NCI-H128 (cell line): ENCODE data around the gene SLC25A44.

Experiments used
- DNase-seq: peaks from one replicate; lab custom pipeline; 2025; ENCODE audit not compliant: unreplicated experiment; lab: John Stamatoyannopoulos, UW

Gene SLC25A44

DNA sequence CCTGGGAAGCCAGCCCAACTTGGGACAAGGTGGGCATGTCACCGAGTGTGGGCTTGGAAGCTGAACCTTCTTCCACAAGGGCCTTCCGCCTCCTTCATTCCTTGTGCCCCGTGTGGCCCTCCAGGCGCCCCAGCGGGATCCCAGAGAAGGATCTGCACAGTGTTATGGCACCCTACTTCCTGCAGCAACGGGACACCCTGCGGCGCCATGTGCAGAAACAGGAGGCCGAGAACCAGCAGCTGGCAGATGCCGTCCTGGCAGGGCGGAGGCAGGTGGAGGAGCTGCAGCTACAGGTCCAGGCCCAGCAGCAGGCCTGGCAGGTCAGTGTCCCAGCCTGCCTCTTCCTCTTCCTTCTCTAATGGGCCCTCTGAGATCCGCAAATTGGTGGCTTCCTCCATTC is 42.3 kb downstream of the SLC25A44 start:
- no peak for DNase-seq

DNA sequence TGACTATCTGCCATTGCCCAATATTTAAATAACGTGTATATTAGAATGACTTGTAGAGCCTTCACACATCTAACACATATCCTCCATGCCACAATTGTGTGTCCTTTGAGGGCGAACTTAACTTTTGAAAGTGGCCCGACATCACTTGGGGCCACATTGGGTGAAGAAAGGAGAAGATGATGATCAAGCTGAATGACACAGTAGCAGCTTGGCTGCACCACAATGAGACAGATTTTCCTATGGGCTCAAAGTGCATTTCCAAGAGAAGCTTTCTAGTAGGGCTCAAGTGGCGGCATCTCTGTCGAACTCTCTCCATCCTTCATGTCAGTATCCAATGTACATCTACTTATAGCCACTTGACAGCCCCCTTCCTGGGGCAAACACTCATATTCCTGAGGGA is 44.3 kb downstream of the SLC25A44 start:
- DNase-seq, result no peak

DNA sequence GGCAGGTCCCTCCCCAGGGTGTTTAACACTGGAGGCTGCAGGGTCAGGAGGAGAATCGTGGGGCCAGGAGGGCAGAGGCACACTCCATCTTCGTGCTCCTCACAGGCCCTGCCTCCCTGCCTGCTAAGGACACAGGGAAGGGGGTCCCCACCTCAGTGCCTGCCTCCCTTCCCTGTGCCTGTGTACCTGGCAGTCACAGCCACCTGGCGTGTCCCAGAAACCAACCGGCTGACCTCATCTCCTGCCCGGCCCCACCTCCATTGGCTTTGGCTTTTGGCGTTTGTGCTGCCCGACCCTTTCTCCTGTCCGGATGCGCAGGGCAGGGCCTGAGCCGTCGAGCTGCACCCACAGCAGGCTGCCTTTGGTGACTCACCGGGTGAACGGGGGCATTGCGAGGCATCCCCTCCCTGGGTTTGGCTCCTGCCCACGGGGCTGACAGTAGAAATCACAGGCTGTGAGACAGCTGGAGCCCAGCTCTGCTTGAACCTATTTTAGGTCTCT is 47.5 kb downstream of the SLC25A44 start:
- DNase-seq, result no peak

DNA sequence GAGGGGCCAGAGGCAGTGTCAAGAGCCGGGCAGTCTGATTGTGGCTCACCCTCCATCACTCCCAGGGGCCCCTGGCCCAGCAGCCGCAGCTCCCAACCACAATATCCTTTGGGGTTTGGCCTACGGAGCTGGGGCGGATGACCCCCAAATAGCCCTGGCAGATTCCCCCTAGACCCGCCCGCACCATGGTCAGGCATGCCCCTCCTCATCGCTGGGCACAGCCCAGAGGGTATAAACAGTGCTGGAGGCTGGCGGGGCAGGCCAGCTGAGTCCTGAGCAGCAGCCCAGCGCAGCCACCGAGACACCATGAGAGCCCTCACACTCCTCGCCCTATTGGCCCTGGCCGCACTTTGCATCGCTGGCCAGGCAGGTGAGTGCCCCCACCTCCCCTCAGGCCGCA is 48.0 kb downstream of the SLC25A44 start, which contains the start of gene BGLAP:
TSS of gene BGLAP (plus strand) at position 259 of the 400 bp plus-strand sequence. CDS start at position 307, 48 bp downstream.
- no peak for DNase-seq

DNA sequence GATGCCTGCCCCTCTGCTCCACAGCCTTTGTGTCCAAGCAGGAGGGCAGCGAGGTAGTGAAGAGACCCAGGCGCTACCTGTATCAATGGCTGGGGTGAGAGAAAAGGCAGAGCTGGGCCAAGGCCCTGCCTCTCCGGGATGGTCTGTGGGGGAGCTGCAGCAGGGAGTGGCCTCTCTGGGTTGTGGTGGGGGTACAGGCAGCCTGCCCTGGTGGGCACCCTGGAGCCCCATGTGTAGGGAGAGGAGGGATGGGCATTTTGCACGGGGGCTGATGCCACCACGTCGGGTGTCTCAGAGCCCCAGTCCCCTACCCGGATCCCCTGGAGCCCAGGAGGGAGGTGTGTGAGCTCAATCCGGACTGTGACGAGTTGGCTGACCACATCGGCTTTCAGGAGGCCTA is 48.8 kb downstream of the SLC25A44 start:
- DNase-seq, result no peak

DNA sequence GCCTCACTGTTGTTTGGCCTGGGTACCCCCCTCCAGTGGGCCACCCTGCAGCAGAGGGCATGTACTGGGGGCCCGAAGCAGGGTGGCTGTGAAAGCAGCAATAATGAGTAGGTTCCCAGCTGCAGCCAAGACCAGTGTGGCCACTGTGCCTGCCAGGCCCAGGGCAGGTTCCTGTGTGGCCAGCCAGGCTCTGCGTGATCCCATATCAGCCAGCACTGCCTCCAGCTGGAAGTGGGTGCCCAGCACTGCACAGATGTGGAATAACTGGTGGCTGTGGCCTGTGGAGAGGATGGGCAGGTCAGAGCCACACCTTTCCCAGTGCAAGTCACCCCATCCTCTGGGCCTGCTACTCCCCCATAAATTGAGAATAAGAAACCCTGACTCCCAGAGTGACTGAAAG is 50.2 kb downstream of the SLC25A44 start:
- DNase-seq, result no peak

DNA sequence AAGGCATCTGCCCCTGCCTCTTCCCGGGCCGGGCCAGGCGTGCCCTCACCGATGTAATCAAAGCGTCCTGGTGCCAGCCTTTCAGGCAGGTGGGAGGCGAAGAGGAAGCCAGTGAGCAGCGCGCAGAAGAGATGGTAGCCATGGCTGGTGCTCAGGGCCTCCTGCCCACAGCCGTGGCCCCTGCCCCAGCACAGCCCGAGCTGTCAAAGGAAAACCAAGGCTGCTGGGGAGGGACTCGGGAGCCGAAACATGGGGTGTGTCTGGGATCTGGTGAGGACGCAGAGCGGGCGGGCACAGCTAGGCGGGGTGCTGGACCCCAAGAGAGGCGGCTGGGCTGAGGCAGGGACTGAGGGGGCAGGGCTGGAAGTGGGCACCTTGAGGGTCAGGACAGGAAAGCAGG is 50.8 kb downstream of the SLC25A44 start:
- DNase-seq, result no peak

DNA sequence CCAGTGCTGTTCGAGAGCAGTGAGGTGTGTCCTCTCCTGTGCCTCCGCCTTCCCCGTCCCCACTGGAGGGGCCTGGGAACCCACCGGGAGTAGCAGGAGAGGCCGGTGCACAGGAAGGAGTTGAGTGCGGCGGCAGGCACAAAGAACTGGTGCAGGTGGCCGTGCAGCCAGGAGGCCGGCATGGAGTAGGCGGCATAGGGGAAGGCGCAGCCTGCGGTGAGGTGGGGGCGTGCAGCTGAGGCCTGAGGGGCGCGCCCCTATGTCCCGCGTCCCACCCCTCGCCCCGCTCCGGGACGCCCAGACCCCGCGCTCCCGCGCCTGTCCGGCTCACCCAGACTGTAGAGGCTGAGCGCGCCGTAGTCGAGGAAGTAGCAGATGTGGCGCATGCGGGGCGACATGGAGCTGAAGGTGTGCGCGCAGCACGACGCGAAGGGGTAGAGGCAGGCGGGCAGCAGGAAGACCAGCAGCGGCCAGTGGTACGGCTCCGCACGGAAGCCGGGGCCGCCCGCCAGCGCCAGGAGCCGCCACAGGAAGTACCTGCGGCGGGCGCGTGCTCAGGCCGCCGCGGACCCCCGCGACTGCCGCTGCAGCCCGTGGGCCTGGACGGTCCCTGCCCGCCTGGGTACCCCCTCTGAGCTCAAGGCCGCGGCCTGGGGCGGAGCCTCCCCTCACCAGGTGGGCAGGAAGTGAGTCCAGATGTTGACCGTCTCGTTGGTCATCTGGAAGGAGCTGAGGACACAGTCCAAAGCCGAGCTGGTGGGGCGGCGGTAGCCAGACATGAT is 51.7 kb downstream of the SLC25A44 start:
- DNase-seq, result no peak

- no peak for DNase-seq
Observed at GRCh38 chr1:156246241-156246780, 52.4 kb downstream of the SLC25A44 start.

DNA sequence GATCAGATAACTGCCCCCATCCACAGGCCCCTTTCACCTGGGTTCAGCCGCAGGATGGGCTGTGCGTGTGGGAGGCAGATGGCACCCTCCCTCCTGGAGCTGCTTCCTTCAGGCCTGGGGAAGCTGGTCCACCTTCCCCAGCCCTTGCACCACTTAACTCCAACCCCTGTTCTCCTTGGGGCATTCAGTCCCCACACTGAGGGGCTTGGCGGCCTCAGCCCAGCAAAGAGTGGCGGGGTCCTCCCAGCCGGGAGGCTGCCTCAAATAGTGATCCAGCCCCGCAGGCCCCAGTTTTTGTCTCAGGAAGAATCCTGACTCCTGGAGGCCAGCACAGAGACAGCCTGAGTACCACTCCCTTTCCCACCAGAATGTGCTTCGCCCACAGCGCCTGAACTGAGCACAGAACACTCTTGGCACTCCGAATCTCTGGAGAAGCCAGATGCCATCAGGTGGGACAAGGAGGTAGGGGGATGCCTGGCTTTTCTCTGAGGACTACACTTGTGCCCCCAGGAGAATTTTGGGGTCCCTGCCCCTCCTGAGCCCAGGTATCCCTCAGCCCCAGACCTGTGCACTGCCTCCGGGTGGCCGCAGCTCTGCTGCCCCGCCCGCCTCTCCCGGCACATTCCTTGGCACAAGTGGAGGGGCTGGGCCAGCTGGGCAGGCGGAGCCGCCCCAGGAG is 53.0 kb downstream of the SLC25A44 start:
- DNase-seq, result no peak

GRCh38 chr1:156247460-156248322 is 53.8 kb downstream of the SLC25A44 start, which contains the start of gene PAQR6:
Gene PAQR6 (minus strand): TSS chr1:156248056. CDS start chr1:156246731, 1,325 bp downstream.
- no peak for DNase-seq

GRCh38 chr1:156248323-156248683 is 54.4 kb downstream of the SLC25A44 start:
- DNase-seq, result no peak

DNA sequence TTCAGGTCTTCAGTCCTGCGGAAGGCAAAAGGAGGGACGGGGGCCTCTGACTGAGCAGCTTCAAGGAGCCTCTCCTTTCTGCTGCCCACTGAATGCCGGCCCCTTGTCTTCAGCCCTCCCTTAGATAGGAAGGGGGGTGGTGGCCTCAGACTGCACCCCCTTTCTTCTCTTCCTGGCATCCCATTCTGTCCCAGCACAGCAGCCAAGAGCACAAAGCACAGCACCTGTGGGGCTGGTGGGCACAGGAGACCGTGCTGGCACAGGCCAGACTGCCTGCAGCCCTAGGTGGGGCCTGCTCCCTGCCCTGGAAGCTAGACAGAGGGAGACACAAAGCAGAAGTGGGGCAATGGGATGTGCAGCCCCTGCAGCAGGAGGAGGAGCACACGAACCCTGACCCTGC is 55.7 kb downstream of the SLC25A44 start:
- DNase-seq, result no peak

DNA sequence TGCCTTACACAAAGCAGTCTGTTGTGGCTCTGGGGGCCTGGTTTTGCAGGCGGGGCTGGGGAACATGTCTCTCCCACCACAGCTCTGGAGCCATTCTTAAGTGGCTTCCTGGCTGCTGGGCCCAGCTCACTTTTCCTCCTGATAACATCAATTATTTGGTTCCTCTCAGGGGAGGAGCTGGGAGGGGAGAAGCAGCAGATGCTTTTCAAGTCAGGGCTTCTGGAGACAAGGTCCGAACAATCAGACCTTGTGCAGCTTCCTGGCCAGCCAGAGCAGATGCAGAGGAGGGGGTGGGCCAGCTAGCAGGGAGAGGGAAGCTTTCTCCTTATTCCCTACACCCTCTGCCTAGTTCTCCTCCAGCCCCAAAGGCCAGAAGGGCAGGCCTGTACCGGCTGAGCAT is 57.6 kb downstream of the SLC25A44 start:
- DNase-seq, result no peak

GRCh38 chr1:156253634-156254033 is 59.7 kb downstream of the SLC25A44 start:
- no peak for DNase-seq

GRCh38 chr1:156257711-156258110 is 63.8 kb downstream of the SLC25A44 start:
- no peak for DNase-seq

DNA sequence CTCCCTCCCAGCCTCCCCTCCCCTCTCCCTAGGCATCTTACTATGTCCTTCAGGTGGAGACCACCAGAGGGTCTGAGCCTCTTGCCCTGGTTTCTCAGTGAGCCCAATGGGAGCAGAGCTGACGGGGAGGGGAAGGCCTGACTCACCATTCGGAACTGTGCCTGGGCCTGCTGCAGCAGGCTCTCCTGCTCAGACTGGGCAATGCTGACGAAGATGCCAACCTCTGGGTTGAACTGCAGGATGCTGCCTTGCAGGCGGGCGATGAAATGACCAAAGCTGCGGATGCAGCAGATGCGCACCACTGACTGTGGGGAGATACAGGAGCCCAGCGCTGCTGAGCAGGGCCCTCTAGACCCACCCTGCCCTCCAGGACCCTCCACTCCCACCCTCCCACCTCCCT is 65.0 kb downstream of the SLC25A44 start:
- DNase-seq, result no peak

DNA sequence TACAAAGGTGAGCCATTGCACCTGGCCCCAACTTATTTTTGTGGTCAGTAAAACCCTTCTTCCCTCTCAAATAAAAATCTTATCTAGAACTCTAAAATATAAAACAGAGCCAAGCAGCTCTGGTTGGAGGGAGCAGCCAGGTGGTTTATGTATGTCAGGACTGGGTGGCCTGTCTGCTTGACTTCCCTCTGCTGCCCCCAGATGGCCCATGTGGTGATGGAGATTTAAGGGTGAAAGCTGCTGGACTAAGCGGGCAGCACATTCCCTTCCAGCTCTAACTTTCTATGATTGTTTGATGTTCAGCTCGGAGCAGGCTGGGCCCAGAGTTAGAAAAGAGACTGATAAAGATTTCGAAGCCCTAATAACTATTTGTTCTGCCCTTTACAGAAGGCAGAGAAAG is 65.9 kb downstream of the SLC25A44 start:
- DNase-seq, result no peak

DNA sequence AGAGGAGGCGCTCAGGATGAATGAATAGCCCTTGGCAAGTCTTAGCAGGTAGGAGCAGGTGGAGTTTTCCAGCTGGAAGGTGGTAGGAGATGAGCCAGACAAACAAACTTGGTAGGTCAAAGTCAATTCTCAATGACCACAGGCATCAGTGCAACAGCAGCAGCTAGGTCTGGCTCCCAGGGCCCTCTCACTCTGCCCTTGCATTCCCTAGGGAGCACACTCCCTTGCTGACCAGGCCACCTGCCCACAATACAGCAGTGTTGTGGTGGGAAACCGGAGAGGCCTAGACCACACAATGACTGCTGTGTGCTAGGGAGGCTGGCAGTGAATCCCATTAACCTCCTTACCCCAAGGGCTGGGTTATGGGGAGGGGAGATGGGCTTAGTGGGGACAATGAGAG is 67.0 kb downstream of the SLC25A44 start:
- DNase-seq, result no peak
